HG03097 (cell line): Measurements from ENCODE around the gene CHST10.

ENCODE experiments used
- ATAC-seq: cut with Tn5 transposase; IDR thresholded peaks from one replicate; pipeline ENCODE4 v1.9.1; 2021; ENCODE audit not compliant: unreplicated experiment, low FRiP score

CHST10 gene

GRCh38 chr2:100417711-100418124 is 250 bp upstream of the CHST10 start:
- ATAC-seq = no peak

- ATAC-seq = no peak
Observed at GRCh38 chr2:100416397-100416934, 1.0 kb downstream of the CHST10 start.

- no peak for ATAC-seq
Observed at GRCh38 chr2:100413571-100413970, 3.9 kb downstream of the CHST10 start.

- no peak for ATAC-seq
Observed at GRCh38 chr2:100412881-100413321, 4.6 kb downstream of the CHST10 start.

GRCh38 chr2:100412466-100412865 is 5.0 kb downstream of the CHST10 start:
- ATAC-seq = no peak

GRCh38 chr2:100411841-100412292 is 5.6 kb downstream of the CHST10 start:
- no peak for ATAC-seq

GRCh38 chr2:100409975-100410647 is 7.4 kb downstream of the CHST10 start:
- no peak for ATAC-seq

GRCh38 chr2:100409461-100409860 is 8.0 kb downstream of the CHST10 start:
- no peak for ATAC-seq

- no peak for ATAC-seq
Observed at GRCh38 chr2:100408941-100409340, 8.5 kb downstream of the CHST10 start.

- ATAC-seq = no peak
Observed at GRCh38 chr2:100408104-100408503, 9.4 kb downstream of the CHST10 start.

- no peak for ATAC-seq
Observed at GRCh38 chr2:100407563-100407962, 9.9 kb downstream of the CHST10 start.

- ATAC-seq = no peak
Observed at GRCh38 chr2:100407073-100407472, 10.4 kb downstream of the CHST10 start.

GRCh38 chr2:100406120-100406508 is 11.4 kb downstream of the CHST10 start:
- ATAC-seq = no peak

- ATAC-seq = no peak
Observed at GRCh38 chr2:100405403-100406119, 11.9 kb downstream of the CHST10 start.

- no peak for ATAC-seq
Observed at GRCh38 chr2:100404411-100404810, 13.1 kb downstream of the CHST10 start.

- ATAC-seq = no peak
Observed at GRCh38 chr2:100403722-100404121, 13.7 kb downstream of the CHST10 start.

- no peak for ATAC-seq
Observed at GRCh38 chr2:100401268-100401667, 16.2 kb downstream of the CHST10 start.

- no peak for ATAC-seq
Observed at GRCh38 chr2:100399714-100400113, 17.8 kb downstream of the CHST10 start.

GRCh38 chr2:100397976-100398375 is 19.5 kb downstream of the CHST10 start:
- no peak for ATAC-seq

- no peak for ATAC-seq
Observed at GRCh38 chr2:100397118-100397860, 20.2 kb downstream of the CHST10 start.

GRCh38 chr2:100396483-100396882 is 21.0 kb downstream of the CHST10 start:
- no peak for ATAC-seq
